ENCODE results near the gene HTT. TPM values are rescaled to one million over a fixed set of nuclear protein-coding genes. Genes with fewer than 3 reads are reported as not detected.
A peak's percentile ranks its signal among the peaks of the same experiment; 100 is the strongest.

HTT gene
- total and polyA plus RNA-seq, 9 of the 15 experiments (the other 6 are each of a cell fraction or from before 2014, with no cell fraction given), result 0.66 to 31.6 (median 14.7) TPM

- TF ChIP-seq ZFP36 (IDR thresholded peaks at IDR 0.05; ENCODE audit: low read depth, low read length, partially characterized antibody), result peak; percentile 61
Observed at GRCh38 chr4:3054169-3054759, 20.2 kb upstream of the HTT start (continued).

- no peak overlapping the region for H3K4me2 ChIP-seq (ENCODE audit: insufficient read depth, low read length)
- H3K9me1 ChIP-seq (ENCODE audit: control insufficient read depth, insufficient read depth, low read length), result no peaks in the 10 kb centered on the region
- no TSS peak for BruUV-seq (replicated peaks)
- no peaks in the 10 kb centered on the region; a peak in 2 of 5 replicates for H3K4me1 ChIP-seq (replicated peaks in 1 of 2; ENCODE audit: control insufficient read depth in 2 of 2, insufficient read depth in 2 of 2, low read length in 2 of 2)
- ATAC-seq (no peak), FAIRE-seq (no peak), DNase-seq (ENCODE audit: extremely low read depth in 1 of 4, low spot score in 3 of 4) (no peak)
- intact Hi-C loops (cut with micrococcal nuclease), result no loop called here
- peaks cover 25 to 44% of the 10 kb centered on the region in 2 experiments for H3K27me3 ChIP-seq (ENCODE audit: control insufficient read depth in 2 of 2, insufficient read depth in 2 of 2, low read length in 2 of 2)
- no peaks in the 10 kb centered on the region for H3K79me2 ChIP-seq (ENCODE audit: control insufficient read depth, insufficient read depth, low read length)
- no peaks in the 10 kb centered on the region for H3K36me3 ChIP-seq (ENCODE audit: control insufficient read depth, insufficient read depth, low read length)
- ChIA-PET CTCF (ENCODE audit: low intra/inter-chr PET ratio) (no interaction called here), POLR2A (no interaction called here)
- peaks cover 4% of the 10 kb centered on the region; the same call in 1 of the 2 replicates for H3K9me3 ChIP-seq (replicated peaks; ENCODE audit: control insufficient read depth, insufficient read depth, low read depth, low read length)
- in situ Hi-C loops (cut with MboI), result no loop called here
- H4K20me1 ChIP-seq (replicated peaks; ENCODE audit: control insufficient read depth, insufficient read depth, low read length), result 0 out of 2 replicates have a peak, but pooled peaks cover 2% of the 10 kb centered on the region
- H3K4me3 ChIP-seq, result no peak overlapping the region
- no peak overlapping the region for H3K27ac ChIP-seq (ENCODE audit: extremely low read depth, low read depth, low read length)
- no peak overlapping the region for H3K9ac ChIP-seq (ENCODE audit: insufficient read depth in 1 of 2, low read depth in 2 of 2, low read length in 2 of 2)
- 11% methylated on average over 6 of the region's 6 CpGs for WGBS (ENCODE audit: insufficient coverage, low coverage, missing lambda C conversion rate)
- no peak overlapping the region for H2AFZ ChIP-seq (ENCODE audit: low read depth, low read length)
- no peak for TF ChIP-seq STAT6 (CRISPR knock-in tag; IDR thresholded peaks at IDR 0.05)
- TF ChIP-seq FOXA3 (CRISPR knock-in tag; conservative IDR thresholded peaks at IDR 0.05 in 1 of 2, IDR thresholded peaks at IDR 0.05 in 1 of 2), result no peak
Observed at GRCh38 chr4:3059943-3060342, 14.5 kb upstream of the HTT start.
